Neural cell (in vitro differentiated cells): Measurements from ENCODE around the gene MAML3. TPM values are rescaled to one million over a fixed set of nuclear protein-coding genes. Genes with fewer than 3 reads are reported as not detected.

Experiments
- H2AFZ ChIP-seq: fragments of 200-600, 300-800 bp; sonication (generic), shearing (Covaris generic); 2 replicates; pipeline ENCODE4 v1.6.0; 2014; ENCODE audit warnings: low read depth, mild to moderate bottlenecking, antibody characterized with exemption, low read length, moderate library complexity
- H3F3A ChIP-seq: fragments of 200-600 bp; shearing (Covaris generic); 2 replicates; pipeline ENCODE4 v1.6.1; 2016; ENCODE audit warnings: mild to moderate bottlenecking, moderate library complexity, mixed read lengths, antibody characterized with exemption, low read length; ENCODE audit not compliant: insufficient read depth, poor library complexity, severe bottlenecking
- H3K27ac ChIP-seq: fragments of 200-600, 300-800 bp; sonication (generic), shearing (Covaris generic); 2 replicates; pipeline ENCODE4 v1.5.1; 2014; ENCODE audit warnings: mild to moderate bottlenecking, low read length, moderate library complexity
- H3K27me3 ChIP-seq: fragments of 300-800, 200-600 bp; sonication (generic), shearing (Covaris generic); 2 replicates; pipeline ENCODE4 v1.6.0; 2014; ENCODE audit warnings: mild to moderate bottlenecking, low read depth, low read length, moderate library complexity; ENCODE audit not compliant: insufficient read depth
- H3K36me3 ChIP-seq: fragments of 300-800, 200-600 bp; sonication (generic), shearing (Covaris generic); 2 replicates; pipeline ENCODE4 v1.5.1; 2014; ENCODE audit warnings: mild to moderate bottlenecking, antibody characterized with exemption, low read length, moderate library complexity; ENCODE audit not compliant: insufficient read depth
- H3K4me2 ChIP-seq: fragments of 300-800, 200-600 bp; sonication (generic), shearing (Covaris generic); 2 replicates; pipeline ENCODE4 v1.6.0; 2014; ENCODE audit warnings: mild to moderate bottlenecking, low read length
- H3K4me3 ChIP-seq: fragments of 300-800, 200-600 bp; sonication (generic), shearing (Covaris generic); 2 replicates; pipeline ENCODE4 v1.5.1; 2014; ENCODE audit warnings: mild to moderate bottlenecking, low read length, moderate library complexity
- H3K79me2 ChIP-seq: fragments of 200-600 bp; shearing (Covaris generic); replicated peaks from 2 replicates; pipeline ENCODE4 v1.6.0; 2014; ENCODE audit warnings: mild to moderate bottlenecking, low read length, moderate library complexity; ENCODE audit not compliant: insufficient read depth
- H3K9ac ChIP-seq: fragments of 300-800, 200-600 bp; sonication (generic), shearing (Covaris generic); 2 replicates; pipeline ENCODE4 v1.6.1; 2016; ENCODE audit warnings: mild to moderate bottlenecking, low read length, mixed read lengths
- H3K9me2 ChIP-seq: fragments of 200-600 bp; shearing (Covaris generic); 2 replicates; pipeline ENCODE4 v1.6.1; 2016; ENCODE audit warnings: mild to moderate bottlenecking, low read length, mixed read lengths; ENCODE audit not compliant: insufficient read depth
- H3K9me3 ChIP-seq: fragments of 200-600, 300-800 bp; sonication (generic), shearing (Covaris generic); 2 replicates; pipeline ENCODE4 v1.6.1; 2016; ENCODE audit warnings: mild to moderate bottlenecking, mixed run types, low read length, moderate library complexity, mixed read lengths
- H4K20me1 ChIP-seq: fragments of 200-600 bp; shearing (Covaris generic); 2 replicates; pipeline ENCODE4 v1.6.1; 2016; ENCODE audit warnings: mild to moderate bottlenecking, mixed run types; ENCODE audit not compliant: insufficient read depth
- CTCF ChIP-seq: fragments of 450-650 bp; IDR thresholded peaks from 2 replicates; pipeline ENCODE4 v1.5.1; 2014; ENCODE audit warnings: antibody characterized with exemption, mild to moderate bottlenecking, moderate library complexity; ENCODE audit not compliant: poor library complexity, severe bottlenecking
- EP300 ChIP-seq: fragments of 450-650 bp; conservative IDR thresholded peaks from 2 replicates; pipeline ENCODE4 v1.6.1; 2014; ENCODE audit warnings: antibody characterized with exemption, mild to moderate bottlenecking, moderate library complexity; ENCODE audit not compliant: poor library complexity, severe bottlenecking
- EZH2 ChIP-seq: fragments of 200-600, 300-800 bp; shearing (Covaris generic), sonication (generic); IDR thresholded peaks from 2 replicates; pipeline ENCODE4 v1.6.1; 2014; ENCODE audit warnings: antibody characterized with exemption, low read length, borderline replicate concordance, mild to moderate bottlenecking; ENCODE audit not compliant: insufficient read depth, poor library complexity, severe bottlenecking
- MXI1 ChIP-seq: fragments of 450-650 bp; conservative IDR thresholded peaks from 2 replicates; pipeline ENCODE4 v1.6.1; 2014; ENCODE audit warnings: antibody characterized with exemption, mild to moderate bottlenecking; ENCODE audit not compliant: poor library complexity, severe bottlenecking
- POLR2AphosphoS5 ChIP-seq: IDR thresholded peaks from 2 replicates; pipeline ENCODE4 v1.6.1; 2012
- RAD21 ChIP-seq: fragments of 450-650 bp; conservative IDR thresholded peaks from 2 replicates; pipeline ENCODE4 v1.6.1; 2014; ENCODE audit warnings: antibody characterized with exemption, mild to moderate bottlenecking, moderate library complexity
- REST ChIP-seq: IDR thresholded peaks from 2 replicates; pipeline ENCODE4 v1.6.1; 2012; ENCODE audit warnings: borderline replicate concordance
- polyA plus RNA-seq: library from polyadenylated mRNA; depleted of rRNA; stranded (reverse); fragments of >200 nt; gene quantifications from 2 replicates; pipeline ENCODE4 v1.2.3, GENCODE V29; 2014

MAML3 gene
- polyA plus RNA-seq, 1 donor from 2014 or later: 10.2 TPM

- no peak overlapping the region for H3K27ac ChIP-seq
- H2AFZ ChIP-seq: no peak overlapping the region
- no peaks in the 10 kb centered on the region for H3K9me3 ChIP-seq
- H3K9me2 ChIP-seq: no peaks in the 10 kb centered on the region
- TF ChIP-seq RAD21 (no peak), REST (no peak)
- no peak overlapping the region for H3K4me2 ChIP-seq
- no peaks in the 10 kb centered on the region for H3K27me3 ChIP-seq
- H3K36me3 ChIP-seq: no peaks in the 10 kb centered on the region
- peaks cover 3% of the 10 kb centered on the region for H3K79me2 ChIP-seq
- peaks cover 6% of the 10 kb centered on the region for H3F3A ChIP-seq
- no peaks in the 10 kb centered on the region for H4K20me1 ChIP-seq
- no peak overlapping the region for H3K4me3 ChIP-seq
- no peak overlapping the region for H3K9ac ChIP-seq
Observed at GRCh38 chr4:140046016-140046415, 108.0 kb downstream of the MAML3 start.

GRCh38 chr4:140044337-140044902 lies 109.6 kb downstream of the MAML3 start:
- TF ChIP-seq POLR2AphosphoS5 (peak; percentile 79), MXI1 (no peak), CTCF (no peak), RAD21 (no peak), REST (no peak), EZH2 (no peak), EP300 (peak; percentile 83)
- Histone ChIP-seq H4K20me1 (no peaks in the 10 kb centered on the region), H3K27ac (no peak overlapping the region), H3K4me3 (no peak overlapping the region), H3K79me2 (no peaks in the 10 kb centered on the region), H3K9me2 (no peaks in the 10 kb centered on the region), H2AFZ (no peak overlapping the region), H3F3A (peaks cover 6% of the 10 kb centered on the region), H3K27me3 (no peaks in the 10 kb centered on the region), H3K9me3 (no peaks in the 10 kb centered on the region), H3K9ac (no peak overlapping the region), H3K4me2 (no peak overlapping the region), H3K36me3 (no peaks in the 10 kb centered on the region)
